Measurements from ENCODE around the gene RPL36A. TPM values are rescaled to one million over a fixed set of nuclear protein-coding genes. Genes with fewer than 3 reads are reported as not detected.

RPL36A gene
- polyA plus RNA-seq, 4 donors, result 1,312 to 3,526 (median 2,470) TPM

GRCh38 chrX:101429934-101430333, 39.1 kb downstream of the RPL36A start:
- Histone ChIP-seq H3K4me3 (ENCODE audit: low read depth in 1 of 3, low read length in 3 of 3) (no peak overlapping the region), H3K27me3 (ENCODE audit: control insufficient read depth in 3 of 3, insufficient read depth in 3 of 3, low read length in 3 of 3) (no peaks in the 10 kb centered on the region), H3K27ac (ENCODE audit: low read depth in 1 of 3, low read length in 2 of 3) (no peak overlapping the region), H3K9me3 (ENCODE audit: control insufficient read depth in 2 of 2, insufficient read depth in 1 of 2, low read depth in 1 of 2, low read length in 1 of 2) (peaks cover 0 to 5% of the 10 kb centered on the region in 2 donors), H3K4me1 (ENCODE audit: control insufficient read depth in 3 of 3, insufficient read depth in 2 of 3, low read depth in 1 of 3, low read length in 2 of 3) (no peaks in the 10 kb centered on the region), H3K36me3 (ENCODE audit: control insufficient read depth in 3 of 3, insufficient read depth in 2 of 3, low read depth in 1 of 3, low read length in 3 of 3) (peaks cover 0 to 4% (median 0%) of the 10 kb centered on the region in 3 donors)
- WGBS, 3 donors, result 53 to 91% (median 57%) methylated on average over 1 of the region's 1 CpG
- no peak for DNase-seq
- no peak for FAIRE-seq

GRCh38 chrX:101430457-101431078, 39.8 kb downstream of the RPL36A start:
- DNase-seq, result no peak
- 60 to 100% (median 84%) methylated on average over 2 of the region's 2 CpGs for WGBS, 3 donors
- Histone ChIP-seq H3K27ac (ENCODE audit: low read depth in 1 of 3, low read length in 2 of 3) (no peak overlapping the region), H3K4me3 (ENCODE audit: low read depth in 1 of 3, low read length in 3 of 3) (no peak overlapping the region), H3K9me3 (ENCODE audit: control insufficient read depth in 2 of 2, insufficient read depth in 1 of 2, low read depth in 1 of 2, low read length in 1 of 2) (peaks cover 0 to 5% of the 10 kb centered on the region in 2 donors), H3K36me3 (ENCODE audit: control insufficient read depth in 3 of 3, insufficient read depth in 2 of 3, low read depth in 1 of 3, low read length in 3 of 3) (peaks cover 0 to 4% (median 0%) of the 10 kb centered on the region in 3 donors), H3K4me1 (ENCODE audit: control insufficient read depth in 3 of 3, insufficient read depth in 2 of 3, low read depth in 1 of 3, low read length in 2 of 3) (no peaks in the 10 kb centered on the region), H3K27me3 (ENCODE audit: control insufficient read depth in 3 of 3, insufficient read depth in 3 of 3, low read length in 3 of 3) (no peaks in the 10 kb centered on the region)
- no peak for FAIRE-seq

DNA sequence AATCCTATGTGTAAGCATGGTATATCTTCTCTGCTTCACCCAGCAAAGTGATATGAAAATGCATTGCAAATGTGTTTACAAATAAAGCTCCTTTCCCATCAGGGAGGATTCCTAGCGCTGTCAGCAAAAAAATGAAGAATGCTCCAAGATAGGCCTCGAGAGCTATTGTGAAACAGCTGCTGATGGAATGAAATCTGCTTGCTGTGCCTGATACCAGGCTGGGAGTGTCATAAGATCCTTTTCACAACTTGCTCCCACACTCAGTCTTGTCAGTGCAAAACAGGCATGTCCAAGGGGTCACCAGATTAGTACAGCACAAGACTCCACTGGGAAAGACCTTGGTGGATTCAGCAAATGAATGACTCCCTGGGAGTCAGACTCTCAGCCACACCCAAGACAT, 51.3 kb downstream of the RPL36A start:
- no peaks in the 10 kb centered on the region for H3K4me1 ChIP-seq (ENCODE audit: control insufficient read depth in 3 of 3, insufficient read depth in 2 of 3, low read depth in 1 of 3, low read length in 2 of 3)
- no peaks in the 10 kb centered on the region for H3K9me3 ChIP-seq (ENCODE audit: control insufficient read depth in 2 of 2, insufficient read depth in 1 of 2, low read depth in 1 of 2, low read length in 1 of 2)
- WGBS, 3 donors, result 76 to 86% (median 82%) methylated on average over 2 of the region's 2 CpGs
- peaks cover 0 to 10% (median 0%) of the 10 kb centered on the region in 3 donors for H3K36me3 ChIP-seq (ENCODE audit: control insufficient read depth in 3 of 3, insufficient read depth in 2 of 3, low read depth in 1 of 3, low read length in 3 of 3)
- DNase-seq (peak in 1 of 2 donors; percentile 46), FAIRE-seq (no peak)
- H3K4me3 ChIP-seq (ENCODE audit: low read depth in 1 of 3, low read length in 3 of 3), result no peak overlapping the region
- peak overlapping the region in 1 of 3 donors; percentile 78 for H3K27ac ChIP-seq (ENCODE audit: low read depth in 1 of 3, low read length in 2 of 3)
- no peaks in the 10 kb centered on the region for H3K27me3 ChIP-seq (ENCODE audit: control insufficient read depth in 3 of 3, insufficient read depth in 3 of 3, low read length in 3 of 3)

Other genes with a start within 250 kb of the RPL36A start
- gene DRP2, start 171.2 kb upstream of the RPL36A start, polyA plus RNA-seq, result 1 to 10 TPM in 1 of 4 donors, under 1 TPM in 1, not detected in 2; 0.21 to 1.3 TPM
- gene TAF7L, start 99.7 kb upstream of the RPL36A start, polyA plus RNA-seq, result under 1 TPM in 2 of 4 donors, not detected in 2; 0.03 to 0.12 TPM
- 10 to 100 TPM in 2 of 4 donors, 1 to 10 TPM in 2; 3.8 to 23.5 (median 10.4) TPM for gene TIMM8A, start 42.3 kb upstream of the RPL36A start, polyA plus RNA-seq
- 1 to 10 TPM in 3 of 4 donors, under 1 TPM in 1; 0.22 to 4.9 (median 3.3) TPM for gene BTK, start 4.8 kb upstream of the RPL36A start, polyA plus RNA-seq
- 100 to 1,000 TPM in 1 of 4 donors, 10 to 100 TPM in 3; 15.9 to 286 (median 33.6) TPM for gene GLA, start 16.9 kb downstream of the RPL36A start, polyA plus RNA-seq
- gene HNRNPH2, start 17.2 kb downstream of the RPL36A start, polyA plus RNA-seq, result 100 to 1,000 TPM in 1 of 4 donors, 10 to 100 TPM in 3; 60.2 to 124 (median 72.0) TPM
- 10 to 100 TPM in 1 of 4 donors, 1 to 10 TPM in 3; 1.4 to 16.2 (median 3.4) TPM for gene ARMCX4, start 94.4 kb downstream of the RPL36A start, polyA plus RNA-seq
- 10 to 100 TPM in 2 of 4 donors, 1 to 10 TPM in 2; 2.2 to 40.6 (median 8.0) TPM for gene ARMCX1, start 159.5 kb downstream of the RPL36A start, polyA plus RNA-seq
- gene ARMCX6, start 227.0 kb downstream of the RPL36A start, polyA plus RNA-seq, result 10 to 100 TPM in 3 of 4 donors, 1 to 10 TPM in 1; 6.5 to 85.9 (median 18.3) TPM
- 10 to 100 TPM in 2 of 4 donors, 1 to 10 TPM in 2; 8.9 to 95.1 (median 18.7) TPM for gene ARMCX3, start 232.1 kb downstream of the RPL36A start, polyA plus RNA-seq

Data from small intestine (tissue), 7 donors.